HUES6 (cell line): ENCODE data around the gene HS1BP3.

ENCODE experiments used
- H3K27ac ChIP-seq: 2 replicates; pipeline ENCODE4 v1.7.0; 2013; ENCODE audit warnings: low read depth, mild to moderate bottlenecking, low read length, inconsistent platforms
- H3K27me3 ChIP-seq: 2 replicates; pipeline ENCODE4 v1.6.1; 2013; ENCODE audit warnings: low read length; ENCODE audit not compliant: control insufficient read depth, insufficient read depth
- H3K36me3 ChIP-seq: 2 replicates; pipeline ENCODE4 v1.6.1; 2013; ENCODE audit warnings: low read length; ENCODE audit not compliant: control insufficient read depth, insufficient read depth
- H3K4me1 ChIP-seq: 2 replicates; pipeline ENCODE4 v1.6.1; 2013; ENCODE audit warnings: low read length; ENCODE audit not compliant: control insufficient read depth, insufficient read depth
- H3K4me3 ChIP-seq: 2 replicates; pipeline ENCODE4 v1.5.1; 2013; ENCODE audit warnings: low read depth, low read length
- H3K9ac ChIP-seq: one replicate; pipeline ENCODE4 v1.6.1; 2013; ENCODE audit warnings: mild to moderate bottlenecking, low read length
- H3K9me3 ChIP-seq: 2 replicates; pipeline ENCODE4 v1.6.1; 2013; ENCODE audit warnings: low read depth, low read length; ENCODE audit not compliant: control insufficient read depth, insufficient read depth

The HS1BP3 gene

GRCh38 chr2:20571231-20571630, 79.7 kb downstream of the HS1BP3 start:
- no peaks in the 10 kb centered on the region for H3K36me3 ChIP-seq
- peaks cover 15% of the 10 kb centered on the region for H3K4me1 ChIP-seq
- no peak overlapping the region for H3K9ac ChIP-seq
- no peak overlapping the region for H3K4me3 ChIP-seq
- no peak overlapping the region for H3K27ac ChIP-seq
- H3K9me3 ChIP-seq, result no peaks in the 10 kb centered on the region
- H3K27me3 ChIP-seq, result no peaks in the 10 kb centered on the region

DNA sequence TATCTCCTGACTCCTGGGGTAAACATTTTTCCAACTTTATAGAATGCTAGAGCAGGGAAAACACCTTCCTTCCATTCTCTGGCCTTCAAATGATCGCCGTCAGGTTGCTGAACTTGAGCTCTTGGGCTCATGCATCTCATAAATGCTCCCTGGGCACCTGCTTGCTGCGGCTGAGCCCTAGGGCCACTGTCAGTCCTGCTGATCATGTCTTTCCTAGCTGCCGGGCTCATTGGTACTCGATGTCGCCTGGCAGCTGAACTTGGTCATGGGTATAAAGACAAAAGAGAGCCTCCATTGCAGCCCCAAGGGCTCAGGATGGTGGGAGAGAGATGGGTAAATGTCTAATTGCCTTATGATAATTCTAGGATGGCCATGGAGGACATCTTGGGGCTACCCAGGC, 80.6 kb downstream of the HS1BP3 start:
- peaks cover 22% of the 10 kb centered on the region for H3K4me1 ChIP-seq
- H3K9ac ChIP-seq, result no peak overlapping the region
- no peak overlapping the region for H3K4me3 ChIP-seq
- no peak overlapping the region for H3K27ac ChIP-seq
- no peaks in the 10 kb centered on the region for H3K27me3 ChIP-seq
- no peaks in the 10 kb centered on the region for H3K9me3 ChIP-seq
- no peaks in the 10 kb centered on the region for H3K36me3 ChIP-seq

DNA sequence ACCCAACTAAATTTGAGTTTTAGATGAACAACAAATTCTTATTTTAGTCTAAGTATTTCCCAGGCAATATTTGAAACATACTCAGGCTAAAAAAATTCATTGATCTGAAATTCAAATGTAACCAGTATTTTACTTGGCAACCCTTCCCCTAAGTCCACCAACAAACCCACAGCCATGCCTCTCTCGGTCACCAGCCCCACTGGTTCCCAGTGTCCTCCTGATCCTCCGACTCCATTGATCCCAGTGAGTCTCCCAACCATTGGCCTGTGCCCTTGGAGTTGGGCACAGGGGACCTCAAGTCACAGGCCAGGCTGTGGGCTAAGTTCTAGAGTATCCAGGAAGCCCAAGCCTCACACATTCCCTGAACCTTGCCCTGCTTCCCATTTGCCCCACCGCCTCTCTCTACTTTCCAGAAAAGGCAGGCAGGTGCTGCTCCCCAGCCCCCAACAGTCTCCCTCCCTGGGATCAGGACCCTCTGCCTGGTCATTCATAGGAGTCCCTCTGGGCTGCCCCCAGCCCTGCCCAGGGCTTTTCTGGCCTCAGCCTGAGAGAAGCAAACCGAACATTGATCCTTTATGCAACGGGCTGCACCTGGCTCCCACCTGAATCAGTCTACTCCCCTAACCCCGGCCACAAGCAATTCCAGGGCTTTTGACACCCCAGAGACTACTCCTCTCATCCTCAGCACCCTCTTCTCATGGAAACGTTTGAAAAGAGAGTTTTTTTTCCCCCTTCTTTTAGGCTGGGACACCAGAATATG, 81.3 kb downstream of the HS1BP3 start:
- Histone ChIP-seq H3K36me3 (no peaks in the 10 kb centered on the region), H3K4me3 (no peak overlapping the region), H3K27me3 (no peaks in the 10 kb centered on the region), H3K9ac (no peak overlapping the region), H3K9me3 (no peaks in the 10 kb centered on the region), H3K4me1 (peaks cover 22% of the 10 kb centered on the region), H3K27ac (no peak overlapping the region)

GRCh38 chr2:20568501-20569463, 82.1 kb downstream of the HS1BP3 start:
- no peak overlapping the region for H3K27ac ChIP-seq
- no peaks in the 10 kb centered on the region for H3K9me3 ChIP-seq
- H3K36me3 ChIP-seq, result no peaks in the 10 kb centered on the region
- H3K4me1 ChIP-seq, result peaks cover 22% of the 10 kb centered on the region
- H3K4me3 ChIP-seq, result no peak overlapping the region
- no peaks in the 10 kb centered on the region for H3K27me3 ChIP-seq
- H3K9ac ChIP-seq, result no peak overlapping the region

DNA sequence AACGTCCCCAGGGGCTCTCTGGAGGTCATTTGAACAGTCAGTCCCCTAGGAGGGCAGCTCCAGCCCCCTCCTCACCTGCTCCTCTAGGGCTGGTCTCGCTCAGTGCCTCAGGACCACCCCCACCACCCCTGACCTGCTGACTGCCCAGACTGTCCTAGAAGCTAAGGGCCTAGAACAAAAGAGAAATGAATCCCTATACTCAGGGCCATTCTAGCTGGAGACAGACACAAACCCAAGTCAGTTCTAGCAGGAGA, 83.0 kb downstream of the HS1BP3 start:
- Histone ChIP-seq H3K9ac (peak overlapping the region; percentile 24), H3K27me3 (no peaks in the 10 kb centered on the region), H3K36me3 (no peaks in the 10 kb centered on the region), H3K27ac (peak overlapping the region; percentile 8; the same call in 1 of the 2 replicates), H3K9me3 (no peaks in the 10 kb centered on the region), H3K4me3 (no peak overlapping the region), H3K4me1 (peaks cover 24% of the 10 kb centered on the region)
